Dermis lymphatic vessel endothelial cell (primary cell): ENCODE data around the gene RHCG. TPM values are rescaled to one million over a fixed set of nuclear protein-coding genes. Genes with fewer than 3 reads are reported as not detected.

Source experiments
- total RNA-seq: library from RNA; depleted of rRNA; stranded (reverse); fragments of >200 nt; gene quantifications from 2 replicates; pipeline ENCODE4 v1.2.1, GENCODE V29; 2014

Gene RHCG
- not detected in 2 replicates for total RNA-seq

GRCh38 chr15:89496155-89497098 lies at the start of gene RHCG:
RHCG (minus strand) TSS chr15:89496583; CDS start chr15:89496544, 39 bp downstream.

Other genes starting within 250 kb of the RHCG start
- 51.3 and 58.6 TPM in 2 replicates for gene POLG, start 161.8 kb downstream of the RHCG start, total RNA-seq
- 0.43 and 0.69 TPM in 2 replicates for gene TICRR, start 78.9 kb upstream of the RHCG start, total RNA-seq
- 0.65 and 1.2 TPM in 2 replicates for gene KIF7, start 158.9 kb upstream of the RHCG start, total RNA-seq
- gene PLIN1, start 182.8 kb upstream of the RHCG start, total RNA-seq: not detected in 2 replicates
- 2.4 and 6.5 TPM in 2 replicates for gene PEX11A, start 194.2 kb upstream of the RHCG start, total RNA-seq
- not detected in 2 replicates for gene WDR93, start 194.2 kb upstream of the RHCG start, total RNA-seq